ENCODE data around the gene RNF145.

GRCh38 chr5:159184858-159185381 is 24.4 kb downstream of the RNF145 start:
- TF ChIP-seq CTCF (IDR thresholded peaks at IDR 0.05 in 8 of 11, conservative IDR thresholded peaks at IDR 0.05 in 3 of 11) (no peak), POLR2AphosphoS5 (IDR thresholded peaks at IDR 0.05) (no peak), POLR2A (IDR thresholded peaks at IDR 0.05) (no peak)

Data from spleen (tissue), 7 donors.